HuH-7.5 (cell line): ENCODE data around the gene DDX47.
"Not testable (repeated sequence)": the region's sequence is repeated elsewhere in the genome, so short reads cannot be mapped to it uniquely, and the experiment has no call there.

Experiments
- DNase-seq: peaks from one replicate; pipeline ENCODE4 v3.0.0; 2011; ENCODE audit warnings: low spot score

Gene DDX47

GRCh38 chr12:12874029-12874428 is 60.9 kb downstream of the DDX47 start:
- DNase-seq = no peak

GRCh38 chr12:12875301-12875700 is 62.2 kb downstream of the DDX47 start:
- not testable (repeated sequence) for DNase-seq

- DNase-seq = no peak
These were observed 64.1 kb downstream of the DDX47 start for GRCh38 chr12:12877153-12877768.

- no peak for DNase-seq
These were observed 64.8 kb downstream of the DDX47 start for GRCh38 chr12:12877781-12878455.
